ENCODE measurements around the gene BICD1. TPM values are rescaled to one million over a fixed set of nuclear protein-coding genes. Genes with fewer than 3 reads are reported as not detected.
"Not testable (repeated sequence)": the region's sequence is repeated elsewhere in the genome, so short reads cannot be mapped to it uniquely, and the experiment has no call there.

The BICD1 gene
- total and polyA plus RNA-seq, 5 donors from 2014 or later, result 8.0 to 23.6 (median 9.4) TPM

DNA sequence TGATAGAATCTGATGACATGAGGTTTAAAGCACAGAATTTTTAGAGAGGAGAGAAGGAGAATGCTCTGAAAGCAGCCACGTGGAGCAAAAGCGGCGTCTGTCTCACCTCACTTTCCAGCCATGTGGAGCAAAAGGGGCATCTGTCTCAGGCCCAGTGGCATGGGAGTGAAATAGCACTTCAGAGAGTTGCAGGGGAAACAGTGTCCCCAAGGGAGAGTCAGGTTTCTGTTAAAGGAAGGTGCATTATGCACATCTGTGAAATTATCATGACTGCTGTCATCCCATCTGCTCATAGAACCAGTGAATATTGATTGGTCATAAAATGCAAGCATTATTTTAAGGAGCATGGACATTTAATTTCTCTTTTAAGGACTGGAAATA is 124.0 kb downstream of the BICD1 start:
- Mint-ChIP-seq H3K27me3 (no peaks in the 10 kb centered on the region), H3K4me3 (no peak overlapping the region), H3K27ac (no peak overlapping the region)

GRCh38 chr12:32231361-32231760 is 124.7 kb downstream of the BICD1 start:
- H3K27me3 Mint-ChIP-seq; H3K4me1 Mint-ChIP-seq; H3K36me3 ChIP-seq (ENCODE audit: control insufficient read depth, insufficient read depth, low read length); H3K27me3 ChIP-seq (ENCODE audit: control insufficient read depth, insufficient read depth, low read length); H3K9me3 Mint-ChIP-seq; H3K36me3 Mint-ChIP-seq; H3K4me3 Mint-ChIP-seq; DNase-seq; ATAC-seq (ENCODE audit: low read depth in 2 of 2); H3K27ac Mint-ChIP-seq; H3K27ac ChIP-seq (ENCODE audit: insufficient read depth, low read length, poor library complexity, severe bottlenecking); H3K4me1 ChIP-seq (ENCODE audit: control insufficient read depth, insufficient read depth, low read length, poor library complexity, severe bottlenecking); H3K9me3 ChIP-seq (ENCODE audit: control insufficient read depth in 2 of 2, low read length in 2 of 2); H3K4me3 ChIP-seq (ENCODE audit: low read depth, low read length): not testable (repeated sequence)

More for the DNA sequence above, 124.0 kb downstream of the BICD1 start:
- H3K27ac ChIP-seq (ENCODE audit: insufficient read depth, low read length, poor library complexity, severe bottlenecking), result no peak overlapping the region
- H3K4me3 ChIP-seq (ENCODE audit: low read depth, low read length), result no peak overlapping the region
- DNase-seq, result no peak
- H3K9me3 Mint-ChIP-seq, result peaks cover 0 to 3% (median 0%) of the 10 kb centered on the region in 7 donors
- no peaks in the 10 kb centered on the region for H3K9me3 ChIP-seq (ENCODE audit: control insufficient read depth in 2 of 2, low read length in 2 of 2)
- ATAC-seq (ENCODE audit: low read depth in 2 of 2), result no peak
- H3K27me3 ChIP-seq (ENCODE audit: control insufficient read depth, insufficient read depth, low read length), result no peaks in the 10 kb centered on the region
- H3K36me3 Mint-ChIP-seq, result peaks cover 4% of the 10 kb centered on the region
- no peaks in the 10 kb centered on the region for H3K4me1 ChIP-seq (ENCODE audit: control insufficient read depth, insufficient read depth, low read length, poor library complexity, severe bottlenecking)
- no peaks in the 10 kb centered on the region for H3K36me3 ChIP-seq (ENCODE audit: control insufficient read depth, insufficient read depth, low read length)
- no peaks in the 10 kb centered on the region for H3K4me1 Mint-ChIP-seq

DNA sequence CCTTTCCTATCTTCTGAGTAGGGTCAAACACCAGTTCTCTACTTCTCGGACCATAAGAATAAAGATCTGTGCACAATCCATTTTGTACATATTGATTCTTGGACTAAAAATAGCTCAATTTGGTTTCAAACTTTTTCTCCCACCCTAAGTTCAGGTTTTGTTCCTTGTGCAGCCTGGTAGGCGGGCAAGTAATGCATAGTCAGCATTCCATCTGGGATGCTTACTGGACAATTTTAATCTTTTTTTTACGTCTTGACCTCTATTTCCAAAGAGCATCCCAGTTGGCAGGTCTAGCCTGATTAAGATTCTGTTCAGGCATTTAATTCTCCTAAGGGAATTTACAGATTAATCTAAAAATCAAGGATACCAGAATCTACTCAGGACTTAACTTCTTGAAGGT is 126.9 kb downstream of the BICD1 start:
- Mint-ChIP-seq H3K27ac (no peak overlapping the region), H3K4me3 (no peak overlapping the region), H3K4me1 (peaks cover 0 to 2% (median 0%) of the 10 kb centered on the region in 4 donors), H3K27me3 (no peaks in the 10 kb centered on the region), H3K9me3 (peaks cover 0 to 8% (median 0%) of the 10 kb centered on the region in 7 donors), H3K36me3 (peaks cover 18% of the 10 kb centered on the region)
- ATAC-seq (ENCODE audit: low read depth in 2 of 2) (no peak), DNase-seq (no peak)
- Histone ChIP-seq H3K4me1 (ENCODE audit: control insufficient read depth, insufficient read depth, low read length, poor library complexity, severe bottlenecking) (no peaks in the 10 kb centered on the region), H3K4me3 (ENCODE audit: low read depth, low read length) (no peak overlapping the region), H3K27ac (ENCODE audit: insufficient read depth, low read length, poor library complexity, severe bottlenecking) (no peak overlapping the region), H3K9me3 (ENCODE audit: control insufficient read depth in 2 of 2, low read length in 2 of 2) (peaks cover 0 to 2% of the 10 kb centered on the region in 2 experiments), H3K36me3 (ENCODE audit: control insufficient read depth, insufficient read depth, low read length) (peaks cover 6% of the 10 kb centered on the region), H3K27me3 (ENCODE audit: control insufficient read depth, insufficient read depth, low read length) (no peaks in the 10 kb centered on the region)

DNA sequence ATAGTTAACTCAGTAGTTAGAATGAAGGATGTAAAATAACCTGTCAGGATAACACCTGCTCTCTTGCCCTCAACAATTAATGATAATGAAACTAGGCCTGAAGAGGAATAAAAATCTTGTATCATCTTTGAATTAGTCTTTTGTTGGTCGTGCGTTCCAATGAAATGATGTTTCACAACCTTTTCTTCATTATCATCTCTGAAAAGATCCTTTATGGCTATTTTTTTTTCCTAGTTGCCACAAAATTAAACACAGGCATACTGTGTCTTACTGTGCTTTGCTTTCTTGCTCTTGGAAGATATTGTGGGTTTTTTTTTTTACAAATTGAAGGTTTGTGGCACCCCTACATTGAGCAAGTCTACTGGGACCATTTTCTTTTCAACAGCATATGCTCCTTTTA is 128.6 kb downstream of the BICD1 start:
- no peak overlapping the region for H3K27ac Mint-ChIP-seq
- no peak for ATAC-seq (ENCODE audit: low read depth in 2 of 2)

DNA sequence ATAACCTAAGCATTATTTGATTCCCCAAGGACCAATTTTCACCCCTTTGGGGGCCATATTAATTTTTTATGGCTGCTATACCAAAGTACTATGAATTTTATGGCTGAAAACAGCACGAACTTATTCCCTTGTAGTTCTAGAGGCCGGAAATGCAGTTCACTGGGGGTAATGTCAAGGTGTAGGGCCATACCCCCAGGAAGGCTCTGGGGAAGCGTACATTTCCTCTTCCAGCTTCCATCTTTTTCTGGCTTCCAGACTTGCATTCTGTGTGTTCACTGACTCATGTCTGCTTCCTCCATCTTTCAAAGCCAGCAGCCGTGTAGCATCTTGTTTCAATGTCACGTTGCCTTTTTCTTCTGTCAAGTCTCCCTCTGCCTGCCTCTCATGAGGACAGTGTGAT is 133.5 kb downstream of the BICD1 start:
- peaks cover 0 to 8% (median 3%) of the 10 kb centered on the region in 4 donors for H3K4me1 Mint-ChIP-seq
- H3K9me3 ChIP-seq (ENCODE audit: control insufficient read depth in 2 of 2, low read length in 2 of 2), result peaks cover 0 to 2% of the 10 kb centered on the region in 2 experiments
- no peak for ATAC-seq (ENCODE audit: low read depth in 2 of 2)
- no peak overlapping the region for H3K4me3 Mint-ChIP-seq
- H3K27ac ChIP-seq (ENCODE audit: insufficient read depth, low read length, poor library complexity, severe bottlenecking), result no peak overlapping the region
- peaks cover 18% of the 10 kb centered on the region for H3K36me3 Mint-ChIP-seq
- no peak overlapping the region for H3K27ac Mint-ChIP-seq
- H3K4me1 ChIP-seq (ENCODE audit: control insufficient read depth, insufficient read depth, low read length, poor library complexity, severe bottlenecking), result no peaks in the 10 kb centered on the region
- peaks cover 0 to 8% (median 0%) of the 10 kb centered on the region in 7 donors for H3K9me3 Mint-ChIP-seq
- DNase-seq, result no peak
- H3K27me3 ChIP-seq (ENCODE audit: control insufficient read depth, insufficient read depth, low read length), result no peaks in the 10 kb centered on the region
- no peak overlapping the region for H3K4me3 ChIP-seq (ENCODE audit: low read depth, low read length)
- H3K27me3 Mint-ChIP-seq, result no peaks in the 10 kb centered on the region
- H3K36me3 ChIP-seq (ENCODE audit: control insufficient read depth, insufficient read depth, low read length), result peaks cover 6% of the 10 kb centered on the region

More for the DNA sequence above, 128.6 kb downstream of the BICD1 start:
- Histone ChIP-seq H3K4me3 (ENCODE audit: low read depth, low read length) (no peak overlapping the region), H3K27ac (ENCODE audit: insufficient read depth, low read length, poor library complexity, severe bottlenecking) (no peak overlapping the region), H3K27me3 (ENCODE audit: control insufficient read depth, insufficient read depth, low read length) (no peaks in the 10 kb centered on the region), H3K4me1 (ENCODE audit: control insufficient read depth, insufficient read depth, low read length, poor library complexity, severe bottlenecking) (no peaks in the 10 kb centered on the region), H3K9me3 (ENCODE audit: control insufficient read depth in 2 of 2, low read length in 2 of 2) (peaks cover 0 to 2% of the 10 kb centered on the region in 2 experiments), H3K36me3 (ENCODE audit: control insufficient read depth, insufficient read depth, low read length) (peaks cover 6% of the 10 kb centered on the region)
- Mint-ChIP-seq H3K27me3 (no peaks in the 10 kb centered on the region), H3K9me3 (peaks cover 0 to 8% (median 0%) of the 10 kb centered on the region in 7 donors), H3K4me3 (no peak overlapping the region), H3K36me3 (peaks cover 18% of the 10 kb centered on the region), H3K4me1 (peaks cover 0 to 2% (median under 1%) of the 10 kb centered on the region in 4 donors)
- no peak for DNase-seq

- Mint-ChIP-seq H3K27me3 (no peaks in the 10 kb centered on the region), H3K36me3 (peaks cover 18% of the 10 kb centered on the region), H3K4me3 (no peak overlapping the region), H3K4me1 (peaks cover 0 to 8% (median 3%) of the 10 kb centered on the region in 4 donors), H3K27ac (no peak overlapping the region), H3K9me3 (peaks cover 0 to 8% (median 0%) of the 10 kb centered on the region in 7 donors)
- ATAC-seq (ENCODE audit: low read depth in 2 of 2), result no peak
- Histone ChIP-seq H3K4me1 (ENCODE audit: control insufficient read depth, insufficient read depth, low read length, poor library complexity, severe bottlenecking) (no peaks in the 10 kb centered on the region), H3K4me3 (ENCODE audit: low read depth, low read length) (no peak overlapping the region), H3K9me3 (ENCODE audit: control insufficient read depth in 2 of 2, low read length in 2 of 2) (peaks cover 0 to 2% of the 10 kb centered on the region in 2 experiments), H3K36me3 (ENCODE audit: control insufficient read depth, insufficient read depth, low read length) (peaks cover 6% of the 10 kb centered on the region), H3K27ac (ENCODE audit: insufficient read depth, low read length, poor library complexity, severe bottlenecking) (no peak overlapping the region), H3K27me3 (ENCODE audit: control insufficient read depth, insufficient read depth, low read length) (no peaks in the 10 kb centered on the region)
- DNase-seq, result no peak
Measured at GRCh38 chr12:32240831-32241230, 134.2 kb downstream of the BICD1 start.

GRCh38 chr12:32242641-32243040 is 136.0 kb downstream of the BICD1 start:
- H3K27ac ChIP-seq (ENCODE audit: insufficient read depth, low read length, poor library complexity, severe bottlenecking), result no peak overlapping the region
- Mint-ChIP-seq H3K4me3 (no peak overlapping the region), H3K4me1 (peaks cover 0 to 6% (median 3%) of the 10 kb centered on the region in 4 donors), H3K9me3 (peaks cover 0 to 2% (median 0%) of the 10 kb centered on the region in 7 donors), H3K36me3 (peaks cover 9% of the 10 kb centered on the region), H3K27me3 (no peaks in the 10 kb centered on the region), H3K27ac (no peak overlapping the region)
- H3K9me3 ChIP-seq (ENCODE audit: control insufficient read depth in 2 of 2, low read length in 2 of 2), result no peaks in the 10 kb centered on the region
- DNase-seq (no peak), ATAC-seq (ENCODE audit: low read depth in 2 of 2) (no peak)
- peaks cover 1% of the 10 kb centered on the region for H3K36me3 ChIP-seq (ENCODE audit: control insufficient read depth, insufficient read depth, low read length)
- H3K27me3 ChIP-seq (ENCODE audit: control insufficient read depth, insufficient read depth, low read length), result no peaks in the 10 kb centered on the region
- H3K4me3 ChIP-seq (ENCODE audit: low read depth, low read length), result no peak overlapping the region
- no peaks in the 10 kb centered on the region for H3K4me1 ChIP-seq (ENCODE audit: control insufficient read depth, insufficient read depth, low read length, poor library complexity, severe bottlenecking)

- peaks cover 0 to 2% (median 0%) of the 10 kb centered on the region in 7 donors for H3K9me3 Mint-ChIP-seq
- no peaks in the 10 kb centered on the region for H3K27me3 ChIP-seq (ENCODE audit: control insufficient read depth, insufficient read depth, low read length)
- no peaks in the 10 kb centered on the region for H3K9me3 ChIP-seq (ENCODE audit: control insufficient read depth in 2 of 2, low read length in 2 of 2)
- ATAC-seq (ENCODE audit: low read depth in 2 of 2), result no peak
- H3K4me1 Mint-ChIP-seq, result peaks cover 0 to 6% (median 2%) of the 10 kb centered on the region in 4 donors
- no peak overlapping the region for H3K27ac Mint-ChIP-seq
- H3K36me3 Mint-ChIP-seq, result peaks cover 4% of the 10 kb centered on the region
- no peaks in the 10 kb centered on the region for H3K27me3 Mint-ChIP-seq
- no peak for DNase-seq
- no peak overlapping the region for H3K4me3 ChIP-seq (ENCODE audit: low read depth, low read length)
- no peaks in the 10 kb centered on the region for H3K36me3 ChIP-seq (ENCODE audit: control insufficient read depth, insufficient read depth, low read length)
- no peaks in the 10 kb centered on the region for H3K4me1 ChIP-seq (ENCODE audit: control insufficient read depth, insufficient read depth, low read length, poor library complexity, severe bottlenecking)
- no peak overlapping the region for H3K27ac ChIP-seq (ENCODE audit: insufficient read depth, low read length, poor library complexity, severe bottlenecking)
- H3K4me3 Mint-ChIP-seq, result peak overlapping the region in 1 of 4 donors; percentile 58
Measured at GRCh38 chr12:32248441-32249140, 141.9 kb downstream of the BICD1 start.
